Measurements from ENCODE around the gene CCM2L. TPM values are rescaled to one million over a fixed set of nuclear protein-coding genes. Genes with fewer than 3 reads are reported as not detected.

CCM2L gene
- total and polyA plus RNA-seq, 9 donors: 1.4 to 9.9 (median 3.4) TPM

GRCh38 chr20:32059189-32059588, 49.0 kb downstream of the CCM2L start:
- 87 to 95% (median 93%) methylated on average over 1 of the region's 1 CpG for WGBS, 3 donors
- DNase-seq: no peak

GRCh38 chr20:32062776-32063170, 52.5 kb downstream of the CCM2L start:
- H3K36me3 ChIP-seq: no peaks in the 10 kb centered on the region
- DNase-seq: no peak
- no peaks in the 10 kb centered on the region for H3K4me1 ChIP-seq (ENCODE audit: insufficient read depth)
- TF ChIP-seq EP300 (IDR thresholded peaks at IDR 0.05) (no peak), POLR2A (IDR thresholded peaks at IDR 0.05) (no peak), CTCF (IDR thresholded peaks at IDR 0.05) (no peak)
- intact Hi-C loops (cut with DNase I): no loop called here
- H3K9me3 ChIP-seq: no peaks in the 10 kb centered on the region
- H3K27ac ChIP-seq: no peak overlapping the region
- 64 to 67% (median 65%) methylated on average over 4 of the region's 4 CpGs for WGBS, 3 donors
- H3K27me3 ChIP-seq: no peaks in the 10 kb centered on the region
- H3K4me3 ChIP-seq: no peak overlapping the region

More at GRCh38 chr20:32059189-32059588, 49.0 kb downstream of the CCM2L start:
- H3K27me3 ChIP-seq: no peaks in the 10 kb centered on the region
- no peak overlapping the region for H3K27ac ChIP-seq
- intact Hi-C loops (cut with DNase I): no loop called here
- no peaks in the 10 kb centered on the region for H3K4me1 ChIP-seq (ENCODE audit: insufficient read depth)
- no peaks in the 10 kb centered on the region for H3K9me3 ChIP-seq
- H3K4me3 ChIP-seq: no peak overlapping the region
- TF ChIP-seq EP300 (IDR thresholded peaks at IDR 0.05) (no peak), CTCF (IDR thresholded peaks at IDR 0.05) (no peak), POLR2A (IDR thresholded peaks at IDR 0.05) (no peak)
- H3K36me3 ChIP-seq: no peaks in the 10 kb centered on the region

GRCh38 chr20:32063695-32064094, 53.5 kb downstream of the CCM2L start:
- no peak for TF ChIP-seq CTCF (IDR thresholded peaks at IDR 0.05)
- TF ChIP-seq POLR2A (IDR thresholded peaks at IDR 0.05): no peak
- no peak for TF ChIP-seq EP300 (IDR thresholded peaks at IDR 0.05)
- 47 to 76% (median 65%) methylated on average over 4 of the region's 4 CpGs for WGBS, 3 donors
- H3K27ac ChIP-seq: no peak overlapping the region

GRCh38 chr20:32064667-32065066, 54.4 kb downstream of the CCM2L start:
- DNase-seq: no peak
- H3K36me3 ChIP-seq: no peaks in the 10 kb centered on the region
- intact Hi-C loops (cut with DNase I): no loop called here

More at GRCh38 chr20:32063695-32064094, 53.5 kb downstream of the CCM2L start:
- H3K4me1 ChIP-seq (ENCODE audit: insufficient read depth): no peaks in the 10 kb centered on the region
- H3K36me3 ChIP-seq: no peaks in the 10 kb centered on the region
- H3K9me3 ChIP-seq: no peaks in the 10 kb centered on the region
- H3K4me3 ChIP-seq: no peak overlapping the region
- H3K27me3 ChIP-seq: no peaks in the 10 kb centered on the region
- intact Hi-C loops (cut with DNase I): no loop called here
- no peak for DNase-seq

More at GRCh38 chr20:32064667-32065066, 54.4 kb downstream of the CCM2L start:
- Histone ChIP-seq H3K4me3 (no peak overlapping the region), H3K27ac (no peak overlapping the region), H3K27me3 (no peaks in the 10 kb centered on the region), H3K9me3 (no peaks in the 10 kb centered on the region), H3K4me1 (ENCODE audit: insufficient read depth) (no peaks in the 10 kb centered on the region)
- TF ChIP-seq POLR2A (IDR thresholded peaks at IDR 0.05) (no peak), EP300 (IDR thresholded peaks at IDR 0.05) (no peak), CTCF (IDR thresholded peaks at IDR 0.05) (no peak)
- 59 to 68% (median 60%) methylated on average over 7 of the region's 7 CpGs for WGBS, 3 donors
